SK-N-SH (cell line): Measurements from ENCODE around the gene PDGFC. TPM values are rescaled to one million over a fixed set of nuclear protein-coding genes. Genes with fewer than 3 reads are reported as not detected.

Source experiments
- CTCF ChIA-PET: fragments of 300-600, 350-600 bp; formaldehyde crosslinking; extraction: SDS; loops from one replicate; lab custom pipeline; 2021; lab: Yijun Ruan, JAX
- POLR2A ChIA-PET: fragments of 350-600 bp; sonication (Branson Sonifier 250); formaldehyde crosslinking; extraction: SDS; loops from one replicate; lab custom pipeline; 2020; ENCODE audit warnings: antibody characterized with exemption, inconsistent platforms; lab: Yijun Ruan, JAX
- DNase-seq: peaks from one replicate; pipeline ENCODE4 v3.0.0; 2012
- H2AFZ ChIP-seq: fragments of 200-600 bp; sonication (generic); 2 replicates; pipeline ENCODE4 v1.8.1; 2016; ENCODE audit warnings: antibody characterized with exemption, mild to moderate bottlenecking, low read depth
- H3F3A ChIP-seq: fragments of 200-600 bp; sonication (generic); replicated peaks from 2 replicates; pipeline ENCODE3; 2016; ENCODE audit warnings: antibody characterized with exemption, mild to moderate bottlenecking; ENCODE audit not compliant: insufficient read depth
- H3K27ac ChIP-seq, 2 experiments: fragments of 200-500 bp in 1 of 2; fragments of 200-600 bp in 1 of 2; sonication (Bioruptor generic) in 1 of 2; sonication (generic), shearing (Covaris generic) in 1 of 2; 2 replicates each; pipeline versions ENCODE4 v1.5.1 to v1.6.1; 2014 to 2016; ENCODE audit warnings: low read depth in 2 of 2, inconsistent platforms in 1 of 2, low read length in 1 of 2, mild to moderate bottlenecking in 1 of 2, mixed read lengths in 1 of 2
- H3K27me3 ChIP-seq: fragments of 200-600 bp; sonication (generic), shearing (Covaris generic); 2 replicates; pipeline ENCODE4 v1.6.1; 2016; ENCODE audit warnings: mixed run types; ENCODE audit not compliant: insufficient read depth
- H3K36me3 ChIP-seq, 2 experiments: fragments of 200-500 bp in 1 of 2; fragments of 200-600 bp in 1 of 2; sonication (Bioruptor generic) in 1 of 2; sonication (generic) in 1 of 2; replicated peaks in 1 of 2; 2 replicates each; pipeline versions ENCODE3 to v1.5.1; 2014 to 2016; ENCODE audit warnings: low read length in 1 of 2, mild to moderate bottlenecking in 1 of 2; ENCODE audit not compliant: insufficient read depth in 2 of 2, control insufficient read depth in 1 of 2
- H3K4me1 ChIP-seq, 2 experiments: fragments of 200-500 bp in 1 of 2; fragments of 200-600 bp in 1 of 2; sonication (Bioruptor generic) in 1 of 2; sonication (generic), shearing (Covaris generic) in 1 of 2; 2 replicates each; pipeline versions ENCODE4 v1.5.1 to v1.6.1; 2014 to 2016; ENCODE audit warnings: low read depth in 1 of 2, low read length in 1 of 2, mixed run types in 1 of 2; ENCODE audit not compliant: insufficient read depth in 2 of 2, control insufficient read depth in 1 of 2
- H3K4me2 ChIP-seq: fragments of 200-600 bp; sonication (generic), shearing (Covaris generic); 2 replicates; pipeline ENCODE4 v1.6.1; 2017; ENCODE audit warnings: mixed run types
- H3K4me3 ChIP-seq, 2 experiments: fragments of 200-500 bp in 1 of 2; fragments of 200-600 bp in 1 of 2; sonication (Bioruptor generic) in 1 of 2; sonication (generic), shearing (Covaris generic) in 1 of 2; 2 replicates each; pipeline versions ENCODE4 v1.5.1 to v1.8.1; 2014 to 2016; ENCODE audit warnings: low read depth in 2 of 2, inconsistent platforms in 1 of 2, low read length in 1 of 2, mild to moderate bottlenecking in 1 of 2, mixed read lengths in 1 of 2, moderate library complexity in 1 of 2
- H3K79me2 ChIP-seq: fragments of 200-600 bp; sonication (generic); 2 replicates; pipeline ENCODE4 v1.8.1; 2017; ENCODE audit warnings: mild to moderate bottlenecking; ENCODE audit not compliant: insufficient read depth
- H3K9ac ChIP-seq: fragments of 200-600 bp; sonication (generic); 2 replicates; pipeline ENCODE4 v1.6.1; 2017; ENCODE audit warnings: mixed run types
- H3K9me2 ChIP-seq: fragments of 200-600 bp; sonication (generic); 2 replicates; pipeline ENCODE4 v1.6.1; 2017; ENCODE audit warnings: mixed run types
- H3K9me3 ChIP-seq: fragments of 200-600 bp; sonication (generic); 2 replicates; pipeline ENCODE4 v1.6.1; 2017; ENCODE audit warnings: mixed run types, mild to moderate bottlenecking, moderate library complexity
- H4K20me1 ChIP-seq: fragments of 200-600 bp; sonication (generic); 2 replicates; pipeline ENCODE4 v1.6.1; 2017; ENCODE audit warnings: mild to moderate bottlenecking, mixed run types; ENCODE audit not compliant: insufficient read depth
- CHD2 ChIP-seq: fragments of 150-350 bp; IDR thresholded peaks from 2 replicates; pipeline ENCODE4 v1.6.1; 2018; ENCODE audit warnings: low read length; ENCODE audit not compliant: partially characterized antibody
- ELF1 ChIP-seq: IDR thresholded peaks from 2 replicates; pipeline ENCODE4 v1.4.0; 2012
- EP300 ChIP-seq, 2 experiments: IDR thresholded peaks; 2 replicates each; pipeline versions ENCODE4 v1.4.0 to v1.6.1; 2012; ENCODE audit warnings: borderline replicate concordance in 1 of 2, low read depth in 1 of 2, low read length in 1 of 2
- FOSL2 ChIP-seq: IDR thresholded peaks from 2 replicates; pipeline ENCODE4 v1.4.0; 2012; ENCODE audit warnings: low read depth, mild to moderate bottlenecking, moderate library complexity, borderline replicate concordance
- FOXM1 ChIP-seq: IDR thresholded peaks from 2 replicates; pipeline ENCODE4 v1.4.0; 2012; ENCODE audit warnings: low read depth, mild to moderate bottlenecking
- GATA2 ChIP-seq: sonication (generic); formaldehyde crosslinking; IDR thresholded peaks from 2 replicates; pipeline ENCODE4 v1.5.0; 2020; ENCODE audit warnings: mild to moderate bottlenecking, missing genetic modification reagents
- JUND ChIP-seq: IDR thresholded peaks from 2 replicates; pipeline ENCODE4 v1.4.0; 2012
- MEF2A ChIP-seq: IDR thresholded peaks from 2 replicates; pipeline ENCODE4 v1.4.0; 2012; ENCODE audit warnings: low read depth, borderline replicate concordance
- MXI1 ChIP-seq: IDR thresholded peaks from 2 replicates; pipeline ENCODE4 v1.6.1; 2012; ENCODE audit warnings: mild to moderate bottlenecking, low read depth, low read length, improper control_type of control experiment
- NFIC ChIP-seq: IDR thresholded peaks from 2 replicates; pipeline ENCODE4 v1.4.0; 2012; ENCODE audit warnings: borderline replicate concordance
- POLR2AphosphoS5 ChIP-seq: IDR thresholded peaks from 2 replicates; pipeline ENCODE4 v1.6.1; 2012; ENCODE audit warnings: low read depth, low read length
- RAD21 ChIP-seq: IDR thresholded peaks from 2 replicates; pipeline ENCODE4 v1.6.1; 2012; ENCODE audit warnings: mild to moderate bottlenecking, low read length
- RXRA ChIP-seq: IDR thresholded peaks from 2 replicates; pipeline ENCODE4 v1.4.0; 2012; ENCODE audit warnings: low read depth, mild to moderate bottlenecking, borderline replicate concordance
- SIN3A ChIP-seq: IDR thresholded peaks from 2 replicates; pipeline ENCODE4 v1.6.1; 2012; ENCODE audit warnings: low read depth, mild to moderate bottlenecking, low read length, moderate library complexity, borderline replicate concordance
- SMC3 ChIP-seq: IDR thresholded peaks from 2 replicates; pipeline ENCODE4 v1.6.1; 2012; ENCODE audit warnings: low read depth, low read length, improper control_type of control experiment
- TAF1 ChIP-seq: IDR thresholded peaks from 2 replicates; pipeline ENCODE4 v1.6.1; 2012; ENCODE audit warnings: low read depth, mild to moderate bottlenecking, low read length, moderate library complexity, borderline replicate concordance
- TCF12 ChIP-seq: IDR thresholded peaks from 2 replicates; pipeline ENCODE4 v1.4.0; 2012
- TEAD4 ChIP-seq: IDR thresholded peaks from 2 replicates; pipeline ENCODE4 v1.4.0; 2012; ENCODE audit warnings: mild to moderate bottlenecking, borderline replicate concordance; ENCODE audit not compliant: insufficient read depth
- WGBS: methylation state at CpG from one replicate; pipeline ENCODE4 v1.1.6; 2017; ENCODE audit warnings: low lambda C conversion rate; 5-methylcytosine and 5-hydroxymethylcytosine counted together
- polyA plus RNA-seq, 3 experiments: library from polyadenylated mRNA; depleted of rRNA; stranded (reverse); fragments of >200 nt; gene quantifications; 2 replicates each; pipeline ENCODE4 v1.2.3, GENCODE V29; 2012
- TF ChIP-seq, protein P1 (sequence below): IDR thresholded peaks from 2 replicates; pipeline ENCODE4 v1.4.0; 2012; ENCODE audit warnings: low read depth
- TF ChIP-seq, protein P2 (sequence below): IDR thresholded peaks from 2 replicates; pipeline ENCODE4 v1.4.0; 2012; ENCODE audit warnings: low read depth, borderline replicate concordance
- TF ChIP-seq, protein P3 (sequence below): IDR thresholded peaks from 2 replicates; pipeline ENCODE4 v1.6.1; 2012; ENCODE audit warnings: mild to moderate bottlenecking, low read depth, low read length, moderate library complexity
- TF ChIP-seq, protein P4 (sequence below): fragments of 150-350 bp; IDR thresholded peaks from 2 replicates; pipeline ENCODE4 v1.6.1; 2017; ENCODE audit warnings: antibody characterized with exemption, low read length, low read depth, borderline replicate concordance
- TF ChIP-seq, protein P5 (sequence below): IDR thresholded peaks from 2 replicates; pipeline ENCODE4; 2012

Gene PDGFC
- polyA plus RNA-seq, 1 of the 3 experiments (the other 2 are of a cell fraction) = 29.8 TPM

DNA sequence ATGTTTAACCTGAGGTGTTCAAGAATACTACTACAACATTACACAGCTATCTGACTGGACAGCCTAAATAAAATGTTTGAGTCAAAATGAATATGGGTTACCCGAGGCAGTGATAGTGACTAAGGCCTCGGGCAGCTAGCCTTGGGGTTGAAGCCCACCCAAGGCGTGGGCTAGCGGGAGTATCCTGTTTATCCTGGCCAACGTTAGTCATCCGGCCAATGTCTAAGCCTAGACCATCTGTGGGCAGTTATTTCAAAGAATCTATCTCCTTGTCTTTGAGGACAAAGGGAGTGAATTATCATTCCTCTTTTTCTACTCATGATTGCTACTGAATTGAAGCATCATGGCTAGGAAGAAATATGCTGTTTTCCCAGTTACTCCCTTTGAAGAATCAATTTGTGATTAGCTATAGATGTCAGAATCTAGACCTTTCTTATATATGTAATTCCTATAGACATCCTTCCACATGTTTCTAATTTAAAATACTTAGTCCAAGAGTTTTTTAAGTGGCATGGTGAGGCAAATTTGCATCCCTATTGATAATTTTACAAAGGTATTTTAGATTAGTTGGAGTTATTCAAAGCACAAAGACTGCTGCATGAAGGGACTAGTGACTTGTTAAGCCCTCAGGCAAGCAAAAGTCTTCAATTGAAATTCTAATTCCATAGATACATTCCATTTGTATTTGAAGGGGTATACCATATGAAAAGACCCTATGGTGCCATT lies 6.0 kb upstream of the PDGFC start:
- Histone ChIP-seq H4K20me1 (no peaks in the 10 kb centered on the region), H3K27ac (peak overlapping the region in 1 of 2 experiments; percentile 77; a peak in 2 of 4 replicates), H3K36me3 (no peaks in the 10 kb centered on the region), H3K79me2 (no peaks in the 10 kb centered on the region), H3K9ac (no peak overlapping the region), H3K9me2 (no peaks in the 10 kb centered on the region), H3K4me2 (peak overlapping the region; percentile 41; the same call in 1 of the 2 replicates), H3K9me3 (no peaks in the 10 kb centered on the region), H3K4me3 (no peak overlapping the region), H2AFZ (no peak overlapping the region), H3K4me1 (peaks cover 0 to 68% of the 10 kb centered on the region in 2 experiments; a peak in 3 of 4 replicates), H3K27me3 (no peaks in the 10 kb centered on the region), H3F3A (peaks cover 40% of the 10 kb centered on the region)
- CTCF ChIA-PET = no interaction called here
- 3% methylated on average over 6 of the region's 6 CpGs for WGBS
- POLR2A ChIA-PET = no interaction called here
- TF ChIP-seq EP300 (IDR thresholded peaks at IDR 0.05; ENCODE audit: borderline replicate concordance in 1 of 2, low read depth in 1 of 2, low read length in 1 of 2) (peak; percentile 36 to 92; a peak in 1 of 4 replicates), JUND (peak; percentile 84), SMC3 (no peak), SIN3A (no peak), TAF1 (no peak), ELF1 (0 out of 2 replicates have a peak, but pooled peaks have one; percentile 14), MXI1 (no peak), TCF12 (peak; percentile 95), RAD21 (no peak), FOXM1 (0 out of 2 replicates have a peak, but pooled peaks have one; percentile 43), MEF2A (0 out of 2 replicates have a peak, but pooled peaks have one; percentile 9), FOSL2 (peak; percentile 86), NFIC (peak; percentile 81), POLR2AphosphoS5 (peak; percentile 60; the same call in 1 of the 2 replicates), RXRA (peak; percentile 53; the same call in 1 of the 2 replicates), CHD2 (no peak), TEAD4 (peak; percentile 87), GATA2 (CRISPR knock-in tag) (no peak)
- TF ChIP-seq, protein P1, sequence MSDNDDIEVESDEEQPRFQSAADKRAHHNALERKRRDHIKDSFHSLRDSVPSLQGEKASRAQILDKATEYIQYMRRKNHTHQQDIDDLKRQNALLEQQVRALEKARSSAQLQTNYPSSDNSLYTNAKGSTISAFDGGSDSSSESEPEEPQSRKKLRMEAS = peak; percentile 59; the same call in 1 of the 2 replicates
- TF ChIP-seq, protein P2, sequence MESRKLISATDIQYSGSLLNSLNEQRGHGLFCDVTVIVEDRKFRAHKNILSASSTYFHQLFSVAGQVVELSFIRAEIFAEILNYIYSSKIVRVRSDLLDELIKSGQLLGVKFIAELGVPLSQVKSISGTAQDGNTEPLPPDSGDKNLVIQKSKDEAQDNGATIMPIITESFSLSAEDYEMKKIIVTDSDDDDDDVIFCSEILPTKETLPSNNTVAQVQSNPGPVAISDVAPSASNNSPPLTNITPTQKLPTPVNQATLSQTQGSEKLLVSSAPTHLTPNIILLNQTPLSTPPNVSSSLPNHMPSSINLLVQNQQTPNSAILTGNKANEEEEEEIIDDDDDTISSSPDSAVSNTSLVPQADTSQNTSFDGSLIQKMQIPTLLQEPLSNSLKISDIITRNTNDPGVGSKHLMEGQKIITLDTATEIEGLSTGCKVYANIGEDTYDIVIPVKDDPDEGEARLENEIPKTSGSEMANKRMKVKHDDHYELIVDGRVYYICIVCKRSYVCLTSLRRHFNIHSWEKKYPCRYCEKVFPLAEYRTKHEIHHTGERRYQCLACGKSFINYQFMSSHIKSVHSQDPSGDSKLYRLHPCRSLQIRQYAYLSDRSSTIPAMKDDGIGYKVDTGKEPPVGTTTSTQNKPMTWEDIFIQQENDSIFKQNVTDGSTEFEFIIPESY = peak; percentile 56; the same call in 1 of the 2 replicates
- TF ChIP-seq, protein P3, sequence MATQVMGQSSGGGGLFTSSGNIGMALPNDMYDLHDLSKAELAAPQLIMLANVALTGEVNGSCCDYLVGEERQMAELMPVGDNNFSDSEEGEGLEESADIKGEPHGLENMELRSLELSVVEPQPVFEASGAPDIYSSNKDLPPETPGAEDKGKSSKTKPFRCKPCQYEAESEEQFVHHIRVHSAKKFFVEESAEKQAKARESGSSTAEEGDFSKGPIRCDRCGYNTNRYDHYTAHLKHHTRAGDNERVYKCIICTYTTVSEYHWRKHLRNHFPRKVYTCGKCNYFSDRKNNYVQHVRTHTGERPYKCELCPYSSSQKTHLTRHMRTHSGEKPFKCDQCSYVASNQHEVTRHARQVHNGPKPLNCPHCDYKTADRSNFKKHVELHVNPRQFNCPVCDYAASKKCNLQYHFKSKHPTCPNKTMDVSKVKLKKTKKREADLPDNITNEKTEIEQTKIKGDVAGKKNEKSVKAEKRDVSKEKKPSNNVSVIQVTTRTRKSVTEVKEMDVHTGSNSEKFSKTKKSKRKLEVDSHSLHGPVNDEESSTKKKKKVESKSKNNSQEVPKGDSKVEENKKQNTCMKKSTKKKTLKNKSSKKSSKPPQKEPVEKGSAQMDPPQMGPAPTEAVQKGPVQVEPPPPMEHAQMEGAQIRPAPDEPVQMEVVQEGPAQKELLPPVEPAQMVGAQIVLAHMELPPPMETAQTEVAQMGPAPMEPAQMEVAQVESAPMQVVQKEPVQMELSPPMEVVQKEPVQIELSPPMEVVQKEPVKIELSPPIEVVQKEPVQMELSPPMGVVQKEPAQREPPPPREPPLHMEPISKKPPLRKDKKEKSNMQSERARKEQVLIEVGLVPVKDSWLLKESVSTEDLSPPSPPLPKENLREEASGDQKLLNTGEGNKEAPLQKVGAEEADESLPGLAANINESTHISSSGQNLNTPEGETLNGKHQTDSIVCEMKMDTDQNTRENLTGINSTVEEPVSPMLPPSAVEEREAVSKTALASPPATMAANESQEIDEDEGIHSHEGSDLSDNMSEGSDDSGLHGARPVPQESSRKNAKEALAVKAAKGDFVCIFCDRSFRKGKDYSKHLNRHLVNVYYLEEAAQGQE = peak; percentile 55; the same call in 1 of the 2 replicates
- TF ChIP-seq, protein P4, sequence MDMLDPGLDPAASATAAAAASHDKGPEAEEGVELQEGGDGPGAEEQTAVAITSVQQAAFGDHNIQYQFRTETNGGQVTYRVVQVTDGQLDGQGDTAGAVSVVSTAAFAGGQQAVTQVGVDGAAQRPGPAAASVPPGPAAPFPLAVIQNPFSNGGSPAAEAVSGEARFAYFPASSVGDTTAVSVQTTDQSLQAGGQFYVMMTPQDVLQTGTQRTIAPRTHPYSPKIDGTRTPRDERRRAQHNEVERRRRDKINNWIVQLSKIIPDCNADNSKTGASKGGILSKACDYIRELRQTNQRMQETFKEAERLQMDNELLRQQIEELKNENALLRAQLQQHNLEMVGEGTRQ = no peak
- TF ChIP-seq, protein P5, sequence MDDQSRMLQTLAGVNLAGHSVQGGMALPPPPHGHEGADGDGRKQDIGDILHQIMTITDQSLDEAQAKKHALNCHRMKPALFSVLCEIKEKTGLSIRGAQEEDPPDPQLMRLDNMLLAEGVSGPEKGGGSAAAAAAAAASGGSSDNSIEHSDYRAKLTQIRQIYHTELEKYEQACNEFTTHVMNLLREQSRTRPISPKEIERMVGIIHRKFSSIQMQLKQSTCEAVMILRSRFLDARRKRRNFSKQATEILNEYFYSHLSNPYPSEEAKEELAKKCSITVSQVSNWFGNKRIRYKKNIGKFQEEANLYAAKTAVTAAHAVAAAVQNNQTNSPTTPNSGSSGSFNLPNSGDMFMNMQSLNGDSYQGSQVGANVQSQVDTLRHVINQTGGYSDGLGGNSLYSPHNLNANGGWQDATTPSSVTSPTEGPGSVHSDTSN = peak; percentile 75
- DNase-seq = no peak
